ENCODE results near the gene CEP97.
"Not testable (repeated sequence)": the region's sequence is repeated elsewhere in the genome, so short reads cannot be mapped to it uniquely, and the experiment has no call there.

Gene CEP97

GRCh38 chr3:101724329-101725193 is at the start of gene CEP97:
Gene CEP97 (plus strand): TSS chr3:101724614. CDS start chr3:101724677, 63 bp downstream.
- H3K4me3 ChIP-seq (ENCODE audit: low read depth, low read length): peak within 1 kb of the TSS; percentile 65
- peak; percentile 47 for DNase-seq (ENCODE audit: low read depth, low spot score)
- TF ChIP-seq CTCF (IDR thresholded peaks at IDR 0.05; ENCODE audit: insufficient read depth, low read length, missing control alignments): no peak
- CTCF ChIA-PET: interaction anchor here (0.9 to 1.6 kb wide), 3 partner anchors 16 to 78 kb away, joined by 3 to 12 read pairs (median 3); no protein-coding TSS in a partner anchor
- POLR2A ChIA-PET: interaction anchor here (1.3 kb wide), 1 partner anchor 38 kb away, joined by 7 read pairs; the partner anchor contains the start of gene RPL24

- no peak for TF ChIP-seq CTCF (IDR thresholded peaks at IDR 0.05; ENCODE audit: insufficient read depth, low read length, missing control alignments)
- no peak for DNase-seq (ENCODE audit: low read depth, low spot score)
- H3K4me3 ChIP-seq (ENCODE audit: low read depth, low read length): peak overlapping the region; percentile 99
- POLR2A ChIA-PET: interaction anchor here (1.3 to 4.7 kb wide), 4 partner anchors 10 to 103 kb away, joined by 3 to 38 read pairs (median 4); partner anchors contain the start of genes NXPE3 and RPL24
- CTCF ChIA-PET: interaction anchor here (3.2 to 4.7 kb wide), 4 partner anchors 10 to 102 kb away, joined by 14 to 35 read pairs (median 20); partner anchors contain the start of genes PCNP and RPL24
These were observed 48.7 kb upstream of the CEP97 start for GRCh38 chr3:101675709-101676215.

GRCh38 chr3:101676216-101676764 is 48.1 kb upstream of the CEP97 start:
- POLR2A ChIA-PET: interaction anchor here (1.5 to 4.7 kb wide), 4 partner anchors 9 to 103 kb away, joined by 3 to 38 read pairs (median 6); partner anchors contain the start of genes PCNP and RPL24
- CTCF ChIA-PET: interaction anchor here (3.2 to 4.7 kb wide), 4 partner anchors 10 to 102 kb away, joined by 14 to 35 read pairs (median 20); partner anchors contain the start of genes PCNP and RPL24
- peak; percentile 70 for DNase-seq (ENCODE audit: low read depth, low spot score)
- TF ChIP-seq CTCF (IDR thresholded peaks at IDR 0.05; ENCODE audit: insufficient read depth, low read length, missing control alignments): peak; percentile 12
- H3K4me3 ChIP-seq (ENCODE audit: low read depth, low read length): peak overlapping the region; percentile 99

DNA sequence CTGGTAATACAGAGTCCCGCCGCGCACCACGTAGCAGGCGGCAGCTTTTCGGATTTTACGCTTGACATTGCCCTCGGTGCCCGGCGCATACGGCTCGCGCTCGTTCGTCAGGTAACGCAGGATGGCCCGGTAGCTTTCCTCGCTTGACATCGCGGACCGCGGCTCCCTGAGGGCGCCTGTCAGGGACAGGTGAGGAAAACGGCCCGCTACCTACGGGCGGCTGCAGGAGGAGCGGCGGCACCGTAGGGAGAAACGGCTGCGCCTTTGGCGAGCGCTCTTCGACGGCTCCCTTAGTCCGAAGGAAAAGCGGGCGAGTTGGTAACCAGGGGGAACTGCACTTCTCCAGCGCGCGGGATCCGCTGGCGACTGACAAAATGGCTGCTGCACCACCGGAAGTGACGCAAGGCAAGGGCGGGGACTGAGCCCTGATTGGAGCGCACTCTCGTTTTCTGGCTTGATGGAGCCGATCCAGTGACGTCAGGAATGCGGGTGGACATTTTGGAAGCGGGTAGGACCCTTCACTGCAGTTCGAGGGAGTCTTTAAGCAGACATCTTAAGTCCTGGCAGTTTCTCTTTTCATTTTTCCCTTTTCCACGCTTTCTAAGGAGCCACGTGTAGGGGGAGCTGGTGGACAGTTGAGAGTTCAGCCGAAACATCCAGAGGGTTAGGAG is 47.5 kb upstream of the CEP97 start, which contains the start of gene ZBTB11:
ZBTB11 (minus strand) TSS at position 368 of the 671 bp plus-strand sequence; CDS start at position 150, 218 bp downstream.
- DNase-seq (ENCODE audit: low read depth, low spot score): peak; percentile 98
- CTCF ChIA-PET: interaction anchor here (1.2 to 4.7 kb wide), 5 partner anchors 9 to 103 kb away, joined by 3 to 35 read pairs (median 17); partner anchors contain the start of genes PCNP and RPL24
- peak within 1 kb of the TSS; percentile 99 for H3K4me3 ChIP-seq (ENCODE audit: low read depth, low read length)
- peak; percentile 67 for TF ChIP-seq CTCF (IDR thresholded peaks at IDR 0.05; ENCODE audit: insufficient read depth, low read length, missing control alignments)
- POLR2A ChIA-PET: interaction anchor here (1.5 to 4.7 kb wide), 4 partner anchors 9 to 103 kb away, joined by 3 to 38 read pairs (median 6); partner anchors contain the start of genes PCNP and RPL24

- CTCF ChIA-PET: interaction anchor here (1.0 to 4.7 kb wide), 9 partner anchors 9 to 104 kb away, joined by 3 to 35 read pairs (median 4); partner anchors contain the start of genes PCNP and RPL24
- no peak for TF ChIP-seq CTCF (IDR thresholded peaks at IDR 0.05; ENCODE audit: insufficient read depth, low read length, missing control alignments)
- POLR2A ChIA-PET: interaction anchor here (1.5 to 4.7 kb wide), 3 partner anchors 8 to 104 kb away, joined by 6 to 38 read pairs (median 6); partner anchors contain the start of genes PCNP and RPL24
- no peak for DNase-seq (ENCODE audit: low read depth, low spot score)
- H3K4me3 ChIP-seq (ENCODE audit: low read depth, low read length): peak overlapping the region; percentile 48
These were observed 46.8 kb upstream of the CEP97 start for GRCh38 chr3:101677436-101678286.

- not testable (repeated sequence) for DNase-seq (ENCODE audit: low read depth, low spot score); H3K4me3 ChIP-seq (ENCODE audit: low read depth, low read length)
- ChIA-PET CTCF (interaction anchor here (1.1 to 3.7 kb wide), 5 partner anchors 8 to 105 kb away, joined by 3 to 35 read pairs (median 4); partner anchors contain the start of genes PCNP and RPL24), POLR2A (interaction anchor here (0.6 to 4.7 kb wide), 2 partner anchors 7 to 148 kb away, joined by 3 to 38 read pairs; partner anchors contain the start of gene RPL24)
These were observed 45.6 kb upstream of the CEP97 start for GRCh38 chr3:101678837-101679236.
